Measurements from ENCODE around the gene SLC1A4. TPM values are rescaled to one million over a fixed set of nuclear protein-coding genes. Genes with fewer than 3 reads are reported as not detected.

The SLC1A4 gene
- total and polyA plus RNA-seq, 2 of the 4 experiments (the other 2 are of a cell fraction) = 6.8 to 8.1 TPM

GRCh38 chr2:64941143-64941542 lies 48.1 kb upstream of the SLC1A4 start:
- Histone ChIP-seq H2AFZ (replicated peaks; ENCODE audit: low read length, poor library complexity) (no peak overlapping the region), H3K9me1 (ENCODE audit: insufficient read depth, low read length) (peaks cover 9% of the 10 kb centered on the region; the same call in 1 of the 2 replicates), H3K79me1 (ENCODE audit: low read depth in 1 of 2, low read length in 2 of 2) (no peaks in the 10 kb centered on the region), H2BK15ac (ENCODE audit: low read depth, low read length) (no peak overlapping the region), H3K4me3 (ENCODE audit: insufficient read depth, low read depth, low read length) (no peak overlapping the region), H3K9me3 (ENCODE audit: control insufficient read depth, insufficient read depth, low read length) (no peaks in the 10 kb centered on the region), H2BK5ac (ENCODE audit: low read depth, low read length, poor library complexity, severe bottlenecking) (no peak overlapping the region), H3K14ac (replicated peaks; ENCODE audit: low read depth, low read length) (no peak overlapping the region), H3K4ac (ENCODE audit: low read depth, low read length) (no peak overlapping the region), H3K18ac (ENCODE audit: low read depth, low read length) (no peak overlapping the region), H4K20me1 (ENCODE audit: insufficient read depth, low read length) (no peaks in the 10 kb centered on the region), H2BK20ac (ENCODE audit: low read depth, low read length) (no peak overlapping the region), H4K5ac (ENCODE audit: low read depth, low read length) (no peak overlapping the region), H2BK120ac (ENCODE audit: low read depth, low read length) (no peak overlapping the region), H4K91ac (ENCODE audit: insufficient read depth, low read depth, low read length) (no peak overlapping the region), H3K27me3 (ENCODE audit: control insufficient read depth, insufficient read depth, low read length) (peaks cover 48% of the 10 kb centered on the region), H3K56ac (ENCODE audit: extremely low read depth, insufficient read depth, low read length) (no peak overlapping the region), H3K4me2 (ENCODE audit: low read depth, low read length) (no peak overlapping the region), H3K36me3 (ENCODE audit: control insufficient read depth, insufficient read depth, low read length) (no peaks in the 10 kb centered on the region), H3K23ac (ENCODE audit: low read depth, low read length) (no peak overlapping the region), H3K27ac (ENCODE audit: insufficient read depth, low read length) (no peak overlapping the region), H2AK9ac (replicated peaks; ENCODE audit: low read depth, low read length, poor library complexity) (no peak overlapping the region), H4K8ac (ENCODE audit: low read depth in 2 of 2, low read length in 2 of 2) (no peak overlapping the region), H3K9ac (ENCODE audit: low read depth, low read length) (no peak overlapping the region), H3K4me1 (ENCODE audit: control insufficient read depth, insufficient read depth, low read length) (peaks cover 3% of the 10 kb centered on the region; the same call in 1 of the 2 replicates), H2AK5ac (ENCODE audit: low read depth, low read length) (no peak overlapping the region)
- no CpG with 5 or more reads among the region's 3 CpGs for WGBS, 2 experiments (ENCODE audit: extremely low coverage in 2 of 2, insufficient read length in 1 of 2)
- POLR2A ChIA-PET (ENCODE audit: unreplicated experiment) = no interaction called here
- in situ Hi-C loops (cut with MboI; ENCODE audit: low sequenced_read_pairs) = no loop called here
- DNase-seq (no peak), ATAC-seq (ENCODE audit: low read depth) (no peak)
- intact Hi-C loops (cut with micrococcal nuclease) = no loop called here
- CTCF ChIA-PET = no interaction called here
- TF ChIP-seq MXI1 (IDR thresholded peaks at IDR 0.05; ENCODE audit: borderline replicate concordance, low read depth, low read length) = no peak
- no peak for TF ChIP-seq MAFK (IDR thresholded peaks at IDR 0.05; ENCODE audit: low read depth, low read length)
- TF ChIP-seq FOS (IDR thresholded peaks at IDR 0.05; ENCODE audit: low read depth, low read length) = no peak
- no peak for TF ChIP-seq CTCF (conservative IDR thresholded peaks at IDR 0.05; ENCODE audit: low read depth, low read length)
- no peak for TF ChIP-seq RAD21 (IDR thresholded peaks at IDR 0.05; ENCODE audit: low read length)
- no peak for TF ChIP-seq CHD1 (IDR thresholded peaks at IDR 0.05; ENCODE audit: low read depth, low read length)
- TF ChIP-seq POLR2A (IDR thresholded peaks at IDR 0.05; ENCODE audit: low read depth, low read length) = no peak
- TF ChIP-seq USF2 (IDR thresholded peaks at IDR 0.05; ENCODE audit: low read depth, low read length) = no peak
- no peak for TF ChIP-seq CEBPB (IDR thresholded peaks at IDR 0.05; ENCODE audit: low read depth, low read length)
- TF ChIP-seq MAZ (IDR thresholded peaks at IDR 0.05; ENCODE audit: borderline replicate concordance, low read depth, low read length) = no peak
- TF ChIP-seq SMC3 (IDR thresholded peaks at IDR 0.05; ENCODE audit: low read depth, low read length) = no peak
- no peak for TF ChIP-seq BHLHE40 (IDR thresholded peaks at IDR 0.05; ENCODE audit: low read depth, low read length)
- no peak for TF ChIP-seq RFX5 (IDR thresholded peaks at IDR 0.05; ENCODE audit: low read depth, low read length)
- no peak for TF ChIP-seq ELK1 (IDR thresholded peaks at IDR 0.05; ENCODE audit: borderline replicate concordance, low read depth, low read length)
- BruUV-seq (replicated peaks) = no TSS peak
- dilution Hi-C loops (cut with HindIII; ENCODE audit: low sequenced_read_pairs, unreplicated experiment) = no loop called here

Measured in IMR-90 (cell line).